ENCODE data around the gene PPP1R12A. TPM values are rescaled to one million over a fixed set of nuclear protein-coding genes. Genes with fewer than 3 reads are reported as not detected.

The PPP1R12A gene
- total and polyA plus RNA-seq, 10 donors, result 14.4 to 141 (median 103) TPM

DNA sequence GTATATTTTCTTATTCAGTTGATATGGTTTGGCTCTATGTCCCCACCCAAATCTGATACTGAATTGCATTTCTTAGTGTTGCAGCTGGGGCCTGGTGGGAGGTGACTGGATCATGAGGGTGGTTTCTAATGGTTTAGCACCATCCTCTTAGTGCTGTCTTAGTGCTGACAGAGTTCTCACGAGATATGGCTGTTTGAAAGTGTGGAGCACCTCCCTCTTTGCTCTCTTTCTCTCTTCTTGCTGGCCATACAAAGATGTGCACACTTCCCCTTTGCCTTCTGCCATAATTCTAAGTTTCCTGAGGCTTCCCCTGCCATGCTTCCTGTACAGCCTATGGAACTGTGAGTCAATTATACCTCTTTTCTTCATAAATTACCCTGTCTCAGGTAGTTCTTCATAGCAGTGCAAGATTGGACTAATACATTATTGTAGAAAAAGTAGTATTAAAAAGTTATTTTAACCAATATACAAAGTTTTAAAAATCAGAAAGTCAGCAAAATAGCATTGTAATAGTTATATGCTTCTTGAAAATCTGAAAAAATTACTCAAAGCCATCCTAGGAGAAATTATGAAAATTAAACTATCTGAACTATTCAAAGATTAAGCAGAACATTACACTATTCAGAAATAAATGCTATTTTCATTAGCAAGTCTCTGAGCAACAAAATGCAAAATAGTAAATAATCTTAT, 84.1 kb downstream of the PPP1R12A start:
- TF ChIP-seq CTCF (IDR thresholded peaks at IDR 0.05 in 8 of 11, conservative IDR thresholded peaks at IDR 0.05 in 3 of 11) (no peak), POLR2A (IDR thresholded peaks at IDR 0.05) (no peak), POLR2AphosphoS5 (IDR thresholded peaks at IDR 0.05) (no peak)
- peaks cover 0 to 25% (median 18%) of the 10 kb centered on the region in 8 donors for H3K9me3 ChIP-seq
- peaks cover 0 to 11% (median 0%) of the 10 kb centered on the region in 6 donors for H3K36me3 ChIP-seq
- peaks cover 4 to 45% (median 21%) of the 10 kb centered on the region in 6 donors for H3K4me1 ChIP-seq
- DNase-seq, result no peak
- intact Hi-C loops (cut with DNase I; ENCODE audit: low total_unique reads), result no loop called here
- H3K4me3 ChIP-seq, result no peak overlapping the region
- no peak overlapping the region for H3K27ac ChIP-seq
- no peaks in the 10 kb centered on the region for H3K27me3 ChIP-seq (replicated peaks in 1 of 7)
- 70 to 85% (median 75%) methylated on average over 1 of the region's 1 CpG for WGBS, 5 donors

DNA sequence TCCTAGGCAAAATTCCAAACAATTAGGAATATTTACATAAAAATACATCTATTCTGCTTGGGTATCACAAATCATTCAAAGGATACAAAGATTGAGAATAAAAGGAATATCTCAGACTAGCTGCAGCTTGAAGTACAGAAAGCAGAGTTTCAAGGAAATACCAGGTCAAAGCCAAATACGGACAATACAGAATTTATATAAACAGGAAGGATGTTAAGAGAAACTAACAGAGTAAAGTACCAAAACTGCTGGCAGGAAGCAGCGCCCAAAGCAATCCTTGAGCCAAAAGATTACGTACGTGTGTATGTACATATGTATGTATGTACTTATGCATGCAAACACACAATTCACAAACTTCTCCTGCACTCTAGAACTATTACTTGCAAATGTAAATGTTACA, 86.6 kb downstream of the PPP1R12A start:
- WGBS, 5 donors, result 14 to 44% (median 21%) methylated on average over 4 of the region's 4 CpGs
- Histone ChIP-seq H3K4me1 (peaks cover 4 to 49% (median 21%) of the 10 kb centered on the region in 6 donors), H3K27me3 (replicated peaks in 1 of 7) (no peaks in the 10 kb centered on the region), H3K27ac (peak overlapping the region in 5 of 8 donors; percentile 14 to 60 (median 36)), H3K36me3 (peaks cover 2 to 33% (median 20%) of the 10 kb centered on the region in 6 donors), H3K4me3 (no peak overlapping the region), H3K9me3 (peaks cover 0 to 25% (median 18%) of the 10 kb centered on the region in 8 donors)
- TF ChIP-seq CTCF (IDR thresholded peaks at IDR 0.05 in 8 of 11, conservative IDR thresholded peaks at IDR 0.05 in 3 of 11), result no peak
- TF ChIP-seq POLR2A (IDR thresholded peaks at IDR 0.05), result no peak
- TF ChIP-seq POLR2AphosphoS5 (IDR thresholded peaks at IDR 0.05), result no peak
- no peak for DNase-seq
- intact Hi-C loops (cut with DNase I; ENCODE audit: low total_unique reads), result no loop called here

DNA sequence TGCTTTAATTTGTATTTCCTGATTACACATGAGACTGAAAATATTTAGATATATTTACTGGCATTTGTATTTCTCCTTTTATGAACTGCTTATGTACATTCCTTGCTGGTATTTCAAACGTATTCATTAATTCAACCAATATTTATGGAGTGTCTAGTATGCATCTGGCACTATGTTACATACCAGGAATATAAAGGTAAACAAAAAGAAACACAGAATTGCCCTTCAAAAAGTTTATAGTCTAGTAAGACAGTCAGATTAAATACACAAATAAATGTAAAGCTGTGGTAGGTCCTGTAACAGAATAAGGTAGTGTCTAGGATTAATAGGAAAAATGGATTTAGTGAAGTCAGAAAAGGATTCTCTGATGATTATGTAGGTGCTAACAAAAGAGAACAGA, 87.5 kb downstream of the PPP1R12A start:
- H3K4me1 ChIP-seq, result peaks cover 4 to 58% (median 23%) of the 10 kb centered on the region in 6 donors
- H3K9me3 ChIP-seq, result peaks cover 0 to 19% (median 13%) of the 10 kb centered on the region in 8 donors
- H3K4me3 ChIP-seq, result no peak overlapping the region
- peaks cover 2 to 35% (median 23%) of the 10 kb centered on the region in 6 donors for H3K36me3 ChIP-seq
- WGBS, 5 donors, result 63 to 90% (median 82%) methylated on average over 1 of the region's 1 CpG
- peak overlapping the region in 4 of 8 donors; percentile 14 to 60 (median 36) for H3K27ac ChIP-seq
- no peak for DNase-seq
- TF ChIP-seq POLR2AphosphoS5 (IDR thresholded peaks at IDR 0.05) (no peak), POLR2A (IDR thresholded peaks at IDR 0.05) (no peak), CTCF (IDR thresholded peaks at IDR 0.05 in 8 of 11, conservative IDR thresholded peaks at IDR 0.05 in 3 of 11) (no peak)
- intact Hi-C loops (cut with DNase I; ENCODE audit: low total_unique reads), result no loop called here
- H3K27me3 ChIP-seq (replicated peaks in 1 of 7), result no peaks in the 10 kb centered on the region

DNA sequence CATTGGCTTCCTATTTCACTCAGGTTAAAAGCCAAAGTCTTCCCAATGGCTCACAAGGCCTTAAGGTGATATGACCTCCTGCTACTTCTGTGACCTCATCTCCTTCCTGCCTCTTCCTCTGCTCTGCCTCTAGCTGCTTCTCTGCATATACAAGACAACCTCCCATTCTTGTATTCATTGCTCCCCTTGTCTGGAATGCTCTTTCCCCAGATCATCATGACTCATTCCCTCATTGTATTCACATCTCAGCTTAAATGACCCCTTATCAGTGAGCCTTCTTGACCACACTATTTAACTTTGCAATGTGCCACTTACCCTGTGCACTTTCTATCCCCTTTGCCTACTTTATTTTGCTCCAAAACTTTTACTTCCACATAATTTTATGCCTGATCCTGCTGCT, 90.2 kb downstream of the PPP1R12A start:
- H3K27ac ChIP-seq, result no peak overlapping the region
- H3K4me1 ChIP-seq, result peaks cover 4 to 61% (median 26%) of the 10 kb centered on the region in 6 donors
- H3K36me3 ChIP-seq, result peaks cover 2 to 57% (median 26%) of the 10 kb centered on the region in 6 donors
- intact Hi-C loops (cut with DNase I; ENCODE audit: low total_unique reads), result no loop called here
- H3K4me3 ChIP-seq, result no peak overlapping the region
- H3K9me3 ChIP-seq, result peaks cover 0 to 8% (median under 1%) of the 10 kb centered on the region in 8 donors
- H3K27me3 ChIP-seq (replicated peaks in 1 of 7), result no peaks in the 10 kb centered on the region
- DNase-seq, result no peak
- TF ChIP-seq POLR2AphosphoS5 (IDR thresholded peaks at IDR 0.05), result no peak
- no peak for TF ChIP-seq POLR2A (IDR thresholded peaks at IDR 0.05)
- TF ChIP-seq CTCF (IDR thresholded peaks at IDR 0.05 in 8 of 11, conservative IDR thresholded peaks at IDR 0.05 in 3 of 11), result no peak
